GM12872 (cell line): ENCODE results near the gene HECTD1.

Experiments
- TF ChIP-seq, protein P1 (sequence below): IDR thresholded peaks from 3 replicates; pipeline ENCODE4 v1.5.1; 2011; ENCODE audit warnings: low read depth, mild to moderate bottlenecking, low read length, moderate library complexity; ENCODE audit not compliant: insufficient read depth

The HECTD1 gene

DNA sequence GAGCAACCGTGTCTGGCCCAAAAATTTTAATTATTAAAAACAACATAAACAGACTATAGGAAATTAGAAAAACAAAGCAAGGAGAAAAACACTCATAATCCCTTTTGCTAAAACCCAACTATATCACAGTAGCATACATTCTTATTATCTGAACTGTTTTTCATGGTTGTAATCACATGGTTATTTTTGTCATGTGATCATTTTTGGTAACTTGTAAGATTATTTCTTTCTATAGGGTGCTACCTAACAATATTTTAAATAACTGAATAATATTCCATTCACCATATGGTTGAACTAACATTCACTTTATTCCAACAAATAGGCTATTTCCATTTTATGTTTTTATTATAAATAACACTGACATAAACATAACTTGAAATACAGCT lies 23.0 kb upstream of the HECTD1 start:
- TF ChIP-seq, protein P1, sequence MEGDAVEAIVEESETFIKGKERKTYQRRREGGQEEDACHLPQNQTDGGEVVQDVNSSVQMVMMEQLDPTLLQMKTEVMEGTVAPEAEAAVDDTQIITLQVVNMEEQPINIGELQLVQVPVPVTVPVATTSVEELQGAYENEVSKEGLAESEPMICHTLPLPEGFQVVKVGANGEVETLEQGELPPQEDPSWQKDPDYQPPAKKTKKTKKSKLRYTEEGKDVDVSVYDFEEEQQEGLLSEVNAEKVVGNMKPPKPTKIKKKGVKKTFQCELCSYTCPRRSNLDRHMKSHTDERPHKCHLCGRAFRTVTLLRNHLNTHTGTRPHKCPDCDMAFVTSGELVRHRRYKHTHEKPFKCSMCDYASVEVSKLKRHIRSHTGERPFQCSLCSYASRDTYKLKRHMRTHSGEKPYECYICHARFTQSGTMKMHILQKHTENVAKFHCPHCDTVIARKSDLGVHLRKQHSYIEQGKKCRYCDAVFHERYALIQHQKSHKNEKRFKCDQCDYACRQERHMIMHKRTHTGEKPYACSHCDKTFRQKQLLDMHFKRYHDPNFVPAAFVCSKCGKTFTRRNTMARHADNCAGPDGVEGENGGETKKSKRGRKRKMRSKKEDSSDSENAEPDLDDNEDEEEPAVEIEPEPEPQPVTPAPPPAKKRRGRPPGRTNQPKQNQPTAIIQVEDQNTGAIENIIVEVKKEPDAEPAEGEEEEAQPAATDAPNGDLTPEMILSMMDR, result no peak

DNA sequence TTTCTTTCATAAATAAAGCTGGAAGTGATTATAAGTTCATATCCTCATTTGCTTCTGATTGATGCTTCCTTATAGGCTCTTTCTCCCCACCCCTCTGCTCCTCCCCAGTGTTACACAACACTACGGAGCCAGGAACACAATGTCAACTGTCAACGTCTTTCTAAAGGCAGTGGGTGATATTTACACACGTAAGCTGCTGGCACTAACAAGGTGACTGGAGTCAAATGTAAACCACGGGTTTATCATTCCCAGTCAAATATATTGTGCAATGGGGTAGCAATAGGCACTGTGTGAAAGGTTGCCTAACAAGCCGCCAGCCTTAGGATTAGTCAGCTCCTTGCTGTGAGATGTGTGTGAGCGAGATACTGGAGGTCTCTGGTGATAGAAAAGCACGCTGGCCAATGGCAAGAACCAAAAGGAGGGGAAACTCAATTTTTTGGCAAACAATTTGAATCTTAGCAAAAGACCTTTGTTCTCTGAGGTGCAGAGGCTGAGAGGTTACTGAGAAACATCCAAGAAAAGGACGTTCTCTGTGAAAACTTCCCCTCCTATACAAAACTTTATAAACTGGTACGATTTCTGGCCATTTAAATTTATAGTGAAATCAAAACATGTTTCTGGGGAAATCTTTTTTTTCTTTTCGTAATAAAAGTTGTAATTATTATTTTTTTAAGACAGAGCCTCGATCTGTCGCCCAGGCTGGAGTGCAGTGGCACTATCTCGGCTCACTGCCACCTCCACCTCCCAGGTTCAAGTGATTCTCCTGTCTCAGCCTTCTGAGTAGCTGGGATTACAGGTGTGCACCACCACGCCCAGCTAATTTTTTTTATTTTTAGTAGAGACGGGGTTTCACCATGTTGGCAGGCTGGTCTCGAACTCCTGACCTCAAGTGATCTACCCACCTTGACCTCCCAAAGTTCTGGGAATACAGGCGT lies 22.3 kb upstream of the HECTD1 start:
- TF ChIP-seq, protein P1, result no peak

GRCh38 chr14:31229009-31229408 lies 21.4 kb upstream of the HECTD1 start:
- TF ChIP-seq, protein P1, result no peak

- TF ChIP-seq, protein P1, result no peak
These were observed 20.9 kb upstream of the HECTD1 start for GRCh38 chr14:31228533-31228932.

GRCh38 chr14:31224808-31225207 lies 17.2 kb upstream of the HECTD1 start:
- TF ChIP-seq, protein P1, result no peak

DNA sequence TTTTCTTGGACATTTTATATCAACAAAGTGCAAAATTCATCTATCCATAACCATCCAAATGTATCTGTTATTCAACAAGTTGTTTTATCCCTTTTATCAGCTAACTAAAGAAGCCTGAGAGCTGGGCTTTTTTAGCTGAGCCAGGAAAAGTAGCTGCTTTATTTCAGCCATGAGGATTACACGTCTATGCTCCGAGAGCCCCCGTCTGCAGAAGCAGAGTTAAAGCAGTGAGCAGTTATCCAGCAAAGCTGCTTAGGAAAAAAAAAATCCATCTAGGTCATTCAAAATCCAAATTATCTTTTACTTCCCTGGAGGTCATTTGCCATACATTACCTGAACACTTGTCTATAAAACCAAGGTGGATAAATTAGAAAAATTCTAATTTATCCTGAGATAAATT lies 15.7 kb upstream of the HECTD1 start:
- TF ChIP-seq, protein P1, result no peak

GRCh38 chr14:31222834-31223233 lies 15.2 kb upstream of the HECTD1 start:
- TF ChIP-seq, protein P1, result no peak
